Activated T-cell treated with anti-CD3 and anti-CD28 coated beads, Interleukin-2, amount 50 U/mL, for 1 hour (primary cell): ENCODE results near the gene TBC1D8.

Experiments
- DNase-seq: peaks from one replicate; pipeline ENCODE4 v3.0.0-alpha.2; 2020

The TBC1D8 gene

DNA sequence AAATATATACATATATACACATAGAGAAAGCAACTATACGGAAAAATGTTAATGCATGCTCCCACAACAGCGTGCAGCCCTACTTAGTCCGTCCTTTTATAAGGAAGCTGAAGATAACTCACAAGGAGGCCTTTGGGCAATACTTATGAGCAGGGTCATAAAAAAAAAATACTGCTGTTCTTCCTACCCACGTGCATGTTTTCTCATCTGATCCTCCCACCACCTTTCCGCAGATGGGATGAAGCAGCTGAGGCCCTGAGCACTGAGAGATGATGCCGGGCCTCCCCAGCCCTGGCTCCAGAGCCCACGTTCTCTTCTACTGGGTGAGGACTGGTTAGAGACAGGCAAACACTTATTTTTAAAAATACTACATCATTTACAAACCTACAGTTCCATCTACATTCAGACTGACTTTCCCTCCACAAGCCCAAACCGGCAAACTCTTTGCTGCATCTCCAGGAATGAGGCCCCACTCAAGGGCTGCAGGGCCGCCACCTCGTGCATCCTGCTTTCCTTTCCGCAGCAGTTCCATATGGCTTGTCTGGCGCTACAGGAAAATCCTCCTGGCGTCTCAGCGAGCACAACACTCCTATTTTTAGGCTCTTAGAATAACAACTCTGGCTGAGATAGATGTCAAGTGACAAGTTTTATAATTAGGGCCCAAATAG lies 41.6 kb downstream of the TBC1D8 start:
- no peak for DNase-seq

DNA sequence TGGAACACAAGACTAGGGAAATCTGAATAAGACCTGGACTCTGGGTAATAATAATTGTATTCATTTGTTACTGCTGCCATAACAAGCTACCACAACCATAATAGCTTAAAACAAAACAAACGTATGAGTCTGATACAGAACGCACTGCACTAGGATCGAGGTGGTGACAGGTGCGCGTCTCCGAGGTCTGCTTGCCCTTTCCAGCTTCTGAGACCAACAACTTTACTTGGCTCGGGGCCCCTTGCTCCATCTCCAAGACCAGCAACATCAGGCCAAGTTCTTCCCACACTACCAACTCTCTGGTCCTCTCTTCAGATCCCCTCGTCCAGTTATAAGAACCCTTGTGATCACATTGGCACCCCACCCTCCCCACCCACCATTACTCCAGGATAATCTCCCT lies 42.8 kb downstream of the TBC1D8 start:
- no peak for DNase-seq

DNA sequence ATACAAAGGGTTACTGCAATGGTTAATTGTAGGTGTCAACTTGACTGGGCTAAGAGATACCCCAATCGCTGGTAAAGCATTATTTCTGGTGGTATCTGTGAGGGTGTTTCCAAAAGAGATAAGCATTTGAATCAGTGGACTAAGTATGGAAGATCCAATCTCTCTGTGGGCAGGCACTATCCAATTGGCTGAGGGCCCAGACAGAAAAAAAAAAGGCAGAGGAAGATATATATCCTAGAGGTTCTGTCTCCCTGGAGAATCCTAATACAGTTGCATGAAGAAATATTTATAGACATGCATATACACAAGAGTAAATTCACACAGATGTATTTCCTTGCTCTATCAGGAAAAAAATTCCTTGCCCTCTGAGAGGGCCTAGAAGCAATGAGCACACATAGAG lies 43.9 kb downstream of the TBC1D8 start:
- DNase-seq, result no peak

DNA sequence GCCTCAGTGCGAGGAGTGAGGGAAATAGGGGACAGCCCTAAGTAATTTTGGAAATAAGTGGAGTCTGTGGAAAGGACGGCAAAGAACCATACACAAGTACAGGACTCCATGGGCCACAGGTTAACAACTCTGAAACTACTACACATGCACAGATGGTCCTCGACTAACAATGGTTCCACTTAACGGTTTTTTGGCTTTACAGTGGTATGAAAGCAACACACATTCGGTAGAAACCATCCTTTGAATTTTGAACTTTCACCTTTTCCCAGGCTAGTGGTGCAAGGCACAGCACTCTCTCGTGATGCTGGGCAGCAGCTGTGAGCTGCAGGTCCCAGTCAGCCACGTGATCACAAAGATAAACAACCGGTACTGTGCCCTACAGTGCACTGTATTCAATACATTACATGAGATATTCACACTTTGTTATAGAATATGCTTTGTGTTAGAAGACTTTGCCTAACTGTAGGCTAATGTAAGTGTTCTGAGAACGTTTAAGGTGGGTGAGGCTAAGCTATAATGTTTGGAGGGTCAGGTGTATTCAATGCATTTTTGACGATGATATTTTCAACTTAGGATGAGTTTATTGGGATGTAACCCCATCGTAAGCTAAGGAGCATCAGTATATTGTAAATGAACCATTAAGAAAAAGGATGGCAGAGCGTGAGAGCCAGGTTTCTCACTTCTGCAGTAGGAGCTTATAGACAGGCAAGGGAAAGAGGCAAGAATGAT lies 44.6 kb downstream of the TBC1D8 start:
- no peak for DNase-seq

DNA sequence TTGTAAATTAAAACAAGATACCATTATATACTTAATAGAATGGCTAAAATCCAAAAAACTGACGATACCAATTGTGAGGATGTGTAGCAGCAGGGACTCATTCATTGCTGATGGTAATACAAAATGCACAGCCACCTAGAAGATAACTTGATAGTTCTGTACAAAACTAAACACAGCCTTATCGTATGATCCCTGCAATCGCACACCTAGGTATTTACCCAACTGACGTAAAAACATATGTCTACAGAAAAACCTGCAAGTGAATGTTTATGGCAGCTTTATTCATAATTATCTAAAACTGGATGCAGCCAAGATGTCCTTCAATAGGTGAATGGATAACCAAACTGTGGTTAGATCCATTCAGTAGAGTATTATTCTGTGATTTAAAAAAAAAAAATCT lies 45.5 kb downstream of the TBC1D8 start:
- no peak for DNase-seq

DNA sequence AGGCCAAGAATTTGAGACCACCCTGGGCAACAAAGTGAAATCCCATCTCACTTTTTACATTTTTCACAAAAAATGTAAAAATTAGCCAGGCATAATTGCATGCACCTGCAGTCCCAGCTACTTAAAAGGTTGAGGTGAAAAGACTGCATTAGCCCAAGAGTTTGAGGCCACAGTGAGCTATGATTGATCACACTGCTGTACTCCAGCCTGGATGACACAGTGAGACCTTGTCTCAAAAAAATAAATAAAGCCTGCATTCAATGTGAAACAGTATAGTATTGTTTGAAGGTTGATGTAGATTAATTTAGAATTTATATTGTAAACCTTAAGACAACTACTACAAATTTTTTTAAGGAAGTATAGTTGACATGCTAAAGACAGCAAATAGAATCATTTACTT lies 53.5 kb downstream of the TBC1D8 start:
- DNase-seq, result no peak

DNA sequence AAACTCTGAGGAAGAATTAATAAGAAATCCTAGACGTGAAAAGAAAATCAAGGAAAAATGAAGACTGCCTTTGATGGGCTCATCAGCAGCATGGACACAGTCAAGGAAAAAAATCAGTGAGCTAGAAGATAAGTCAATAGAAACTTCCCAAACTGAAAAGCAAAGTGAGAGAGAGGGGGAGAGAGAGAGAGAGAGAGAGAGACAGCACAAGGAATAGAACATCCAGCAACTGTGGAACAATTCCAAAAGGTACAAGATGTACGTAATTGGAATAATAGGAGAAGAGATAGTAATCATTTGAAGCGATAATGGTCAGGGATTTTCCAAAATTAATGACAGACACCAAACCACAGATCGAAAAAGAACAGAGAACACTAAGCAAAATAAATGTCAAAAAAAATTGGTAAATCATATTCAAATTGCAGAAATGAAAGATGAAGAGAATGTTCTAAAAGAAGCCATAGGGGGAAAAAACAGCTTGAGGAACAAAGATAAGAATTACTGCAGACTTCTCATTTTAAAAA lies 54.5 kb downstream of the TBC1D8 start:
- no peak for DNase-seq

DNA sequence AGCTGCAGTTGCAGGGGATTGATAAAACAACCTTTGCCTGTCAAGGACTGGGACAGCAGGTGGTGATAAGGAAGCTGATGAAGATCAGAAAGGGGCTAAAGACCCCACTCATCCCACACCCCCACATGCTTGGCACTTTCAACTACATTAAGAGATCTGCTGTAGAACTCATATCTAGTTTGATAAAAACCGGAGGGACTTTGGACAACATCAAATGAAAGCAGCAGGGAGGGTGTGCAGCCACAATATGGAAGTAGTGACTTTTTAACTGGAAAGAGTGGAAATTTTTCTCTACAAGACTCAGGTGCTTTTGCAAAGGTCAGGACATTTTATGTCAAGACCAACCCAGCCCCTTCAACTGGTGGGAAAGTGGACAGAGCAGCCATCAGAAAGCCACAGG lies 56.8 kb downstream of the TBC1D8 start:
- no peak for DNase-seq

DNA sequence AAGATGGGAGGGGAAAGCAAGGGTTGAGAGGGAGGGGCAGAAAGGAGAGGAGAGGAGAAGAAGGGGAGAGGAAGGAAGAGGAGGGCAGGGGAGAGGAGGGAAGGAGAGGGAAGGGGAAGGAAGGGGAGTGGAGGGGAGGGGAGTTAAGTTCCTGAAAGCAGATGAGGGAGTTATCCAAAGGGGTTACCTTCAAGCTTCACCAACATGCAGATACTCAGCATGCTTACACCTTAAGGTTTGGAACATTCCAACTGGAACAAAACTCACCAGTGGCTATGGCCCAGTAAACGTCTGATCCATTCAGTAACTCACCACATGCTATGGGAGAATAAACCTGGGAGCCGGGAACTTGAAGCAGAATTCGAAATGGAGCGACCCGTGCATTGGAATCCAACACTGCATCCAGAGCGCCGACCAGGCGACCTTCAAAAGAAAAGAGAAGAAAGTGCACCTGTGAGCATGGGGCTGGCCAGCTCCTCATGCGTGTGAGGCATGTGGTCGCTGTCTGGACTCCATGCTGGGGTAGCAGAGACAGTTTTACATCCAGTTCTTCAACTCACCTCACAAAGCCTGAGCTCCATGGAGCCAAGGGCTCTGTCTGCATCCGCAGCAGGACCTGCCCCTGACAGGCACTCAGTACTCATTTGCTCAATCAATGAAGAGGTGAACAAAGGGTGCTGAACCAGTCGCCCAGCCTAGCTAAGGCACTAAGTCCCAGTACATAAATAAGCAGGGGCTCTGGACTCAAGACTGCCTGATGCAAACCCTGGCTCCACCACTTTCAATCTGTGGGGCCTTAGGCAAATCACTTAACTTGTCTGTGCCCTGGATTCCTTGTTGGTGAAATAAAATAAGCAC lies 61.0 kb downstream of the TBC1D8 start:
- DNase-seq, result no peak

DNA sequence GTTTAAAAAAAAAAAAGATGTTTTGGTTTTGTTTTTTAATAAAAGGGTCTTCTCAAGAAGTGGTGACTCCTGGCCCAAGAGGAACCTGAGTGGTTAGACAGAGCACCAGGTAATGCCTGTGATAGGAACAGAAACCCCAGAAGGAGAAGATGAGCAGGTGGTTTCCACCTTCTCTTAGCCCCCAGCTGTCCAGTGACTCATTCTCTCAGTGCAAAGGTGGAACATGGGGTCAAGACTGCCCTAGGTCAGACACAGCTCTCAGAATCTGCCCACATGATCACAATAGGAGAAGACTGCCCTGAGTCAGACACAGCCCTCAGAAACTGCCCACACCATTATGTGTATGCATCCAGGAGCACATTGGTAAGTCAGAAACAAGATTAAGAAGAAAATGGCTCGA lies 61.8 kb downstream of the TBC1D8 start:
- DNase-seq, result no peak

DNA sequence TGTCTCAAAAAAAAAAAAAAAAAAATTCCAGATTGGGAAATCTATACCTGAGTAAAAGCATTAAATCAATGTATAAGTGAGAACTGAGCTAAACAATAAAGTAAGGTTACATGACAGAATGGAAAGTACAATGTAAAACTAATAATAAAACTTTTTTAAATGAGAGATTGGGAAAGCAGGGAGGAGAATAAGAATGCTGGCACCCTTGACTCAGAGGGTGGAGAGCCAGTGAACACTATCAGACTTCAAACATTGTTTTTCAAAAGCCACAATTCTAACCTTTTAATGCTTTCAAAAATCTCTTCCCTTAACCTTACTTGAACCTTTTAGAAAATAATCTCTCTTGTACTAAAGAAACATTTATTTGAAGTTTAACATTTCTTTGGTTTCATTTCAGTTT lies 63.5 kb downstream of the TBC1D8 start:
- no peak for DNase-seq

DNA sequence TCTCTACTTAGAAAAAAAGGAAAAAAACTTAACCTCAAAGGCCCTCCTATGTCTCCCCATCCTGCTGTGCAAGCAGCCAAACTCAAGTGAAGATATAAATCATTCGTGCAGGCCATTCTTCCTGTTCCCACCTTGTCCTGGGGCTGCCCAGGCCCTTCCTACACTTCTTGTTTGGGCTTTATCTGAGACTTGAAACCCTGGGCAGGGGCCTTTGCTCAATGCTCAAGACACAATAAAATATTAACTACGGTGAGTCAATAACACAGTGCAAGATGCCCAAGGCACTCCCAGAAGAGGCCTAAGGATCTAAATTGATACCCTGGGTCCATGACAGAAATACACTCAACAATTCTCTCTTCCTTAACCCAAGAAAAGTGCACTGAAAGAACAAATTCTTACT lies 67.6 kb downstream of the TBC1D8 start:
- no peak for DNase-seq

DNA sequence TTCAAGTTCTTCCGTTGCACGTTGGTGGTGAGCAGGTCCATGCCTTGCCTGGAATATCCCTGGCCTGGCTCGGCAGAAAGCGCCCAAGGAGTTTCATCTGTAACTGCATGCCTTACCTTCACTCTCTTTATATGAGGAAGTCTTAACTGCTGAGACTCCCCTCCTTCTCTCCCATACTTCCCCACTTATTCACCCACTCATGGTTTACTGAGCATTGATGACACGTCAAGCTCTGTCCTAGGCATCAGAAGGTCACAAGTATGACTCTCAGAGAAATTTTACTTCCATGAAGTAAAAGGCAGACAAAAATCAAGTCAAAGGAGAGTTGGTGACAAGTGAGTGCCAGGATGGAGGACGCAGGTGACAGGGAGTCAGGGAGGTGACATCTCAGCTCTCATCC lies 68.2 kb downstream of the TBC1D8 start:
- DNase-seq, result no peak

DNA sequence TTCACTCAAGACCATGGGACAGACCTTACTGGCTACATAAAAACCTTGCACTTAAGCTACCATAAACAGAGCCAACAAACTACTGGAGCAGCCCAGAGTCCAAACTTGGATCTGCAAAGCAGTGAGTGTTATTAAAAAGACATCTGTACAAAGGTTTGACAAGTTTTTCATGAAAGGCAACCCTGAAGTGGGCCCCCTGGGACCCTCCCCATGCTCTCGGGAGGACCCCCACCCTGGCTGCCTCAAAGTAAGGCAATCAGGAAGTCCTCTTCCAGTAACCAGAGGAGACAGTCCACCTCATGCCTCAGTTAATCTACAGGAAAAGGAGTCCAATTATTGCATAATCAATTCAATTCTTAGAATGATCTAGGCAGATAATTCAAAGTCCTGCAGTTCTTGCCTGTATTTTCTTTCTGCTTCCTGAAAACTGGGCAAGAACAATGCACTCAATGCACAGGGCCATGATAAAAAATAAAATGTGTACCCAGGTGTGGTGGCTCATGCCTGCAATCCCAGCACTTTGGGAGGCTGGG lies 69.7 kb downstream of the TBC1D8 start:
- no peak for DNase-seq

DNA sequence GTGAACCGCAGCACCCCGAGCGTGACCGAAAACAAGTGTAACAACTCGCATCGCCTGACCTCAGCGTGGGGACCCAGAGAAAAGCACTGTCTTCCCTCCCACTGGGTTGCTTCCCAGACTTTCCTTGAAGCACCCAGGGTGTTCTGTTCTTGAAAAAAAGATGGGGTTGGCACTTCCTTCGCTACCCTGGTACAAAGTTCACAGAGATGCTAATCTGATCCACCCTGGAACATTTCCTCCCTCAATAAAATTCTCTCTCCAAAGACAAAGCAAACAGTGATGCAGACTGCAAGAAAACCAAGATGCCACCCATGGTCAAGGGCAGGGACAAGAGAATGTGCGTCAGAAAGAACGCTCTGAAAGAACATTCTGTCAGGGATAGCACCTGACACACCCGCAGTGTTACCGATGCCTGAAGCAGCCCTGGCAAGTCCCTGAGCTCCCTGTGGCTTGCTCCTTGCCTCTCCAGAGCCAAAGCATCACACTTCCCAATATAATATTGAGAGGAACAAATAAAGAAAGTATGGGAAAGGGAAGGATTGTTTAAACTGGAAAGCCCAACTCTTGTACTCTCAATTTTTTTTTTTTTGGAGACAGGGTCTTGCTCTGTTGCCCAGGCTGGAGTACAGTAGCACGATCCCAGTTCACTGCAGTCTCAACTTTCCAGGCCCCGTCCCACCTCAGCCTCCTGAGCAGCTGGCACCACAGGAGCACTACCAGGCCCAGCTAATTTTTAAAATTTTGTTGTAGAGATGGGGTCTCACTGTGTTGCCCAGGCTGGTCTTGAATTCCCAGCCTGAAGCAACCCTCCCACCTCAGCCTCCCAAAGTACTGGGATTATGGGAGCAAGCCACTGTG lies 70.7 kb downstream of the TBC1D8 start:
- DNase-seq, result no peak

DNA sequence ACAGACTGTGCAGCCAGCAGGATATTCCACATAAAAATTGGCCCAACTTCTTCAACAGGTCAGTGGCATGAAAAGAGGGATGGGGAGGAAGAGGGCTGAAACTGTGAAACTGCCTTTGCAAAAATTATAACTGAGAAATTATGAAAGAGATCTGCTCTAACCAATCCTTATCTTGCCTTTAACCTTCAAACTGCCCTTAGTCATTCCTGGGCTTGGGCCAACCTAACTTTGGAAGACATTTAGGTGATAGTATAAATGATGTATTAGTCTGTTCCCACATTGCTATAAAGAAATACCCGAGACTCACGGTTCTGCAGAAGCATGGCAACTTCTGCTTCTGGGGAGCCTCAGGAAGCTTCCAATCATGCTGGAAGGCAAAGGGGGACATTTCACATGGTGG lies 74.6 kb downstream of the TBC1D8 start:
- no peak for DNase-seq

DNA sequence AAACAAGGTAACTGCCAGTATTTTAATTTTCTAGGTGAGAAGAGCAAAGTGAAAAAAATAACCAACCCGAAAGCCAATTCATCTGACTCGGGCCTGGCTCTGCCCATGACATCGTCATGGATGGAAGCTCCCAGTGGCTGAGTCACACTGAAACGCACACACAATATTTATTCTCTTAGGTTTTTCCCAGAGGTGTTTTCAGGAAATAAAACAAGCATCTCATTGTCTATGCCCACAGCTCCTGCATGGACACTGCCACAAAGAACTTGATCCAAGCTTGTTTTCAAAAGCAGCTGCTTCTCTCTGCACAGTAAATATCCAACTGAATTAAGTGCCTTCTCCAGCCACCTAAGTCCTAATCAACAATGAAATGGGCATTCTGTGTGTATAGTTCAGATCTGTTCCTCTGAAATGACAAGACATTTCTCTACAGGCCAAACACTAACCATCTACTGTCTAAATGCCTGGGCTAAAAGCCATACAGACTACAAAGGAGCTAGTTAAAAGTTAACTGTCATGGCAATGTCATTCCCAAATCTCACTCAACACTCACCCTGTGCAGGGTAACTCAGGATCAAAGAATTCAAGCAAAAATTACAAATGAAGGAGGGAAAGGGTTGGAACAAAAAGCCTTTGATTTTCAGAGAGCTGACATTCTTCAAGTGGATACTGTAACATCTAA lies 86.2 kb downstream of the TBC1D8 start:
- no peak for DNase-seq

DNA sequence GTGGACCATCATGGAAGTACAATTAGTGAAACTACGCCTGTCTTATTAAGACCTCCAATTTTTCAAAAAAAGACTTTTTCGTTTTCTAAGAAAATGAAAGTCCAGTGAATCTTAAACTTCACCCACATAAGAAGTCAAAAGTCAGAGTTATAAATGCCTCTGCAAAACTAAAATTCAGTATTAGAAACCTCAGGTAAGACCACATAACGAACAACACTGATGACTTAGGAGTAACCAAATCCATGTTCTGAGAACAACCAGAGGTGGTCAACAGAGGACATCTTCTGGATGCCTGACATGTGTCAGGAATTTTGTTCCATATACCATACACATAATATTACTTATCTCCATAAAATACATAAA lies 86.7 kb downstream of the TBC1D8 start:
- no peak for DNase-seq

DNA sequence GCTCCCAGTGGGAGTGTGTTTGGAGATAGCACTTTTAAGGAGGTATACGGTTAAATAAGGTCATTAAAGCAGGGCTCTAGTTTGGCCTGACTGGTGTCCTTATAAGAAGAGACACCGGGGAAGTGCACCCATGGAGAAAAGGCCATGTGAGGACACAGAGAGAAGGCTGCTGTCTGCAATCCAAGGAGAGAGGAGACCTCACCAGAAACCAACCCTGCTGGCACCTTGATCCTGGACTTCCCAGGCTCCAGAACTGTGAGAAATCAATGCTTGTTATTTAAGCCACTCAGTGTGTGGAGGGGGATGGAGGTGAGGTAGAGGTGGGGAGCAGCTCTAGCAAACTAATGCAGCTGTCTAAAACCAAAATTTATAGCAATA lies 87.1 kb downstream of the TBC1D8 start:
- DNase-seq, result no peak

DNA sequence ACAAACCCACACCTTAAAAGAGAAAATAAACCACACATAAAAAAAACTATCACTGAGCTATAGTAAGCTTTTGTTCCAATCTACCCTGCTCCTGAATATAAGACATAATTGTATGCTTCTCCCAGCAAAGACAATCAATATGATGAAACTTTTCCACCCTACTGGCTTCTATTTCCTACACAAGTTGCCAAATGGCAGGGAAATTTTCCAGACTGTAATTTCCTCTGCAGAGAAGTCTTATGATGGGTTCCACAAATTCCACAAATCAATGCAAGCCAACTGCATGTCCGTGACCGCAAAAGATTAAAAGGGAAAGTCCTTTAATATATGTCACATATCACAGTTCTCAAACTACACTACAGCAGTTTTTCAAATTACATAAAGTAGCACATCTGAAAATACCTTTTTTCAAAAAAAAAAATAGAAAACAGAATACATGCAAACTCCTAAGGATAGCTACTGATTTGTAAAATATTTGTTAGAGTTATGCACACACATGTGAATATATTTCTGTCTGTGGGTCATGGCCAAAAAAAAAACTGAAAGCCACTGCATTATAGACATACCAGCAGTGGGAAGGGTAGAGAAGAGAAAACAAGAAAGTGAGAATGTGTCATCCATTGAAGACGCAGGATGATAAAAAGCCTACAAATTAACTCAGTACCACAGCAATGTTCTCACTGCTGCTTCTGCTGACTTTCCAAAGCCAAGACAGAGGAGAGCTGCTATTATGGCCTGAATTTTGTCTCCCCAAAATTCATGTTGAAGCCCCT lies 87.6 kb downstream of the TBC1D8 start:
- DNase-seq, result no peak

DNA sequence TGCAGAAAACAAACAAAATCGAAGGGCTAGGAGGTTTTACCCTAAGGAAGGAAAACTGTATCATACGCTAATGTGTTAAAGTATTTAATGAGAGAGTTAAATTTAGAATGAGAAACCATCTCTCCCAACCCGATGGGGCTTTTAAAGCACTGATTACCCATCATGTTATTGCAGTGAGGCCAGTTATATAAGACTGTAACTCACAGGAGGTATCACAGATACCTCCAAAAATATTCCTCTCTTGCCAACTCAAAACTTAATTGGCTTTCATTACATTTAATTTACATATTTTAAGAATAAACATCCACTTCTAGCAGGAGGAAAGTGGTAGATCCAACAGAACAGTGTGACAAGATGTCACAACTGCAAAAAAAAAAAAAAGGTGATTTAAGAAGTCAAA lies 92.8 kb downstream of the TBC1D8 start:
- no peak for DNase-seq
